ENCODE results near the gene CDK16.

- no peak for TF ChIP-seq ZKSCAN8 (CRISPR knock-in tag; IDR thresholded peaks at IDR 0.05)
- TF ChIP-seq MNT (conservative IDR thresholded peaks at IDR 0.05), result no peak
- no peak for TF ChIP-seq JUN (IDR thresholded peaks at IDR 0.05; ENCODE audit: borderline replicate concordance, low read depth, low read length)
- TF ChIP-seq JUN (CRISPR knock-in tag; IDR thresholded peaks at IDR 0.05; ENCODE audit: borderline replicate concordance), result no peak
- no peak for TF ChIP-seq CTCF (IDR thresholded peaks at IDR 0.05 in 2 of 3, conservative IDR thresholded peaks at IDR 0.05 in 1 of 3; ENCODE audit: insufficient read depth in 2 of 3, low read depth in 1 of 3, low read length in 3 of 3)
- no peak for TF ChIP-seq ARID4B (CRISPR knock-in tag; IDR thresholded peaks at IDR 0.05)
- TF ChIP-seq MAFF (IDR thresholded peaks at IDR 0.05; ENCODE audit: low read length), result no peak
- no peak for TF ChIP-seq CEBPZ (IDR thresholded peaks at IDR 0.05; ENCODE audit: borderline replicate concordance, low read depth, low read length)
- TF ChIP-seq EZH2 (IDR thresholded peaks at IDR 0.05; ENCODE audit: borderline replicate concordance, low read depth, low read length), result no peak
These were observed 28.6 kb upstream of the CDK16 start for GRCh38 chrX:47189906-47190305.
